Measurements from ENCODE around the gene GABRR2.

Gene GABRR2

GRCh38 chr6:89315249-89315885, at the start of gene GABRR2:
Gene GABRR2, minus strand, starts transcription at chr6:89315299. Its CDS starts 134 bp downstream, at chr6:89315165.
- no peak within 1 kb of the TSS for H3K27ac ChIP-seq
- TF ChIP-seq ZFX (IDR thresholded peaks at IDR 0.05): no peak
- no peak for TF ChIP-seq CTCF (conservative IDR thresholded peaks at IDR 0.05)

- no peak for TF ChIP-seq CTCF (conservative IDR thresholded peaks at IDR 0.05)
- no peak for TF ChIP-seq ZFX (IDR thresholded peaks at IDR 0.05)
- H3K27ac ChIP-seq: no peak overlapping the region
Observed at GRCh38 chr6:89364586-89364985, 49.5 kb upstream of the GABRR2 start.

GRCh38 chr6:89361171-89361570, 46.1 kb upstream of the GABRR2 start:
- no peak for TF ChIP-seq CTCF (conservative IDR thresholded peaks at IDR 0.05)
- no peak for TF ChIP-seq ZFX (IDR thresholded peaks at IDR 0.05)
- no peak overlapping the region for H3K27ac ChIP-seq

- no peak for TF ChIP-seq CTCF (conservative IDR thresholded peaks at IDR 0.05)
- TF ChIP-seq ZFX (IDR thresholded peaks at IDR 0.05): no peak
- H3K27ac ChIP-seq: no peak overlapping the region
Observed at GRCh38 chr6:89360415-89360999, 45.4 kb upstream of the GABRR2 start.

GRCh38 chr6:89359561-89359960, 44.5 kb upstream of the GABRR2 start:
- TF ChIP-seq CTCF (conservative IDR thresholded peaks at IDR 0.05): no peak
- TF ChIP-seq ZFX (IDR thresholded peaks at IDR 0.05): no peak
- H3K27ac ChIP-seq: no peak overlapping the region

GRCh38 chr6:89357390-89357789, 42.3 kb upstream of the GABRR2 start:
- TF ChIP-seq ZFX (IDR thresholded peaks at IDR 0.05) (no peak), CTCF (conservative IDR thresholded peaks at IDR 0.05) (no peak)
- no peak overlapping the region for H3K27ac ChIP-seq

- TF ChIP-seq CTCF (conservative IDR thresholded peaks at IDR 0.05) (no peak), ZFX (IDR thresholded peaks at IDR 0.05) (no peak)
- H3K27ac ChIP-seq: no peak overlapping the region
Observed at GRCh38 chr6:89356642-89357170, 41.6 kb upstream of the GABRR2 start.

All from C4-2B (cell line).